ENCODE measurements around the gene HBS1L. TPM values are rescaled to one million over a fixed set of nuclear protein-coding genes. Genes with fewer than 3 reads are reported as not detected.

HBS1L gene
- total RNA-seq, 4 donors from 2014 or later, result 30.1 to 55.1 (median 40.4) TPM

- intact Hi-C loops (cut with DNase I; ENCODE audit: low total_unique reads), result no loop called here
- WGBS, 2 donors, result 73 to 77% methylated on average over 1 of the region's 1 CpG
- no peak for TF ChIP-seq CTCF (IDR thresholded peaks at IDR 0.05)
- TF ChIP-seq POLR2A (IDR thresholded peaks at IDR 0.05), result no peak
These were observed 31.2 kb upstream of the HBS1L start for GRCh38 chr6:135085700-135086413.

GRCh38 chr6:135084916-135085269 is 30.3 kb upstream of the HBS1L start:
- no peak for TF ChIP-seq CTCF (IDR thresholded peaks at IDR 0.05)
- WGBS, 2 donors, result 92 to 97% methylated on average over 1 of the region's 1 CpG
- DNase-seq (ENCODE audit: low spot score in 2 of 2), result no peak
- H3K4me3 ChIP-seq (ENCODE audit: low read depth, poor library complexity, severe bottlenecking), result no peak overlapping the region
- intact Hi-C loops (cut with DNase I; ENCODE audit: low total_unique reads), result no loop called here

More at GRCh38 chr6:135085700-135086413, 31.2 kb upstream of the HBS1L start:
- DNase-seq (ENCODE audit: low spot score in 2 of 2), result no peak
- no peak overlapping the region for H3K4me3 ChIP-seq (ENCODE audit: low read depth, poor library complexity, severe bottlenecking)

GRCh38 chr6:135084001-135084915 is 29.6 kb upstream of the HBS1L start:
- no peak overlapping the region for H3K4me3 ChIP-seq (ENCODE audit: low read depth, poor library complexity, severe bottlenecking)
- DNase-seq (ENCODE audit: low spot score in 2 of 2), result no peak
- WGBS, 2 donors, result 35 to 43% methylated on average over 5 of the region's 5 CpGs
- intact Hi-C loops (cut with DNase I; ENCODE audit: low total_unique reads), result no loop called here
- TF ChIP-seq POLR2A (IDR thresholded peaks at IDR 0.05) (no peak), CTCF (IDR thresholded peaks at IDR 0.05) (no peak)

GRCh38 chr6:135081966-135082365 is 27.3 kb upstream of the HBS1L start:
- no peak for DNase-seq (ENCODE audit: low spot score in 2 of 2)
- intact Hi-C loops (cut with DNase I; ENCODE audit: low total_unique reads), result no loop called here
- WGBS, 2 donors, result 65 to 76% methylated on average over 1 of the region's 1 CpG
- no peak overlapping the region for H3K4me3 ChIP-seq (ENCODE audit: low read depth, poor library complexity, severe bottlenecking)
- TF ChIP-seq CTCF (IDR thresholded peaks at IDR 0.05) (no peak), POLR2A (IDR thresholded peaks at IDR 0.05) (no peak)

- no peak for DNase-seq (ENCODE audit: low spot score in 2 of 2)
- no peak overlapping the region for H3K4me3 ChIP-seq (ENCODE audit: low read depth, poor library complexity, severe bottlenecking)
- 66% methylated on average over 1 of the region's 1 CpG for WGBS, 2 donors
- TF ChIP-seq POLR2A (IDR thresholded peaks at IDR 0.05), result no peak
- no peak for TF ChIP-seq CTCF (IDR thresholded peaks at IDR 0.05)
- intact Hi-C loops (cut with DNase I; ENCODE audit: low total_unique reads), result no loop called here
These were observed 20.4 kb upstream of the HBS1L start for GRCh38 chr6:135075018-135075417.
